ENCODE measurements around the gene SRXN1.

- TF ChIP-seq STAT6 (CRISPR knock-in tag; IDR thresholded peaks at IDR 0.05), result no peak
- TF ChIP-seq THRAP3 (IDR thresholded peaks at IDR 0.05; ENCODE audit: borderline replicate concordance), result no peak
- TF ChIP-seq CTCF (IDR thresholded peaks at IDR 0.05 in 2 of 3, conservative IDR thresholded peaks at IDR 0.05 in 1 of 3; ENCODE audit: insufficient read depth in 2 of 3, low read depth in 1 of 3, low read length in 3 of 3), result no peak
- TF ChIP-seq FOXK2 (conservative IDR thresholded peaks at IDR 0.05 in 1 of 2, IDR thresholded peaks at IDR 0.05 in 1 of 2; ENCODE audit: low read depth in 2 of 2), result no peak
- no peak for TF ChIP-seq ZFX (CRISPR knock-in tag; IDR thresholded peaks at IDR 0.05)
- no peak for TF ChIP-seq POLR2A (conservative IDR thresholded peaks at IDR 0.05)
- no peak for TF ChIP-seq CBX5 (IDR thresholded peaks at IDR 0.05; ENCODE audit: borderline replicate concordance, low read depth)
- no peak for TF ChIP-seq TCF7L2 (IDR thresholded peaks at IDR 0.05; ENCODE audit: low read depth, low read length)
These were observed 45.3 kb upstream of the SRXN1 start for GRCh38 chr20:698276-698675.

All from K562 (cell line).